ENCODE measurements around the gene ERBB4. TPM values are rescaled to one million over a fixed set of nuclear protein-coding genes. Genes with fewer than 3 reads are reported as not detected.

ERBB4 gene
- total and polyA plus RNA-seq, 10 of the 15 experiments (the other 5 are each of a cell fraction or from before 2014, with no cell fraction given): under 0.01 to 0.23 (median 0.01) TPM; not detected in 4

GRCh38 chr2:211364911-211365310 is 1173.7 kb downstream of the ERBB4 start:
- CTCF ChIA-PET: interaction anchor here (1.1 kb wide), 1 partner anchor 21 kb away, joined by 3 read pairs; no protein-coding TSS in a partner anchor
- RAD21 ChIA-PET (ENCODE audit: unreplicated experiment): no interaction called here
- FAIRE-seq (no peak), DNase-seq (ENCODE audit: low read depth, low spot score) (no peak), ATAC-seq (no peak)
- in situ Hi-C loops (cut with MboI) (no loop called here), intact Hi-C loops (cut with micrococcal nuclease; ENCODE audit: unreplicated experiment) (no loop called here)
- Histone ChIP-seq H3K4me3 (no peak overlapping the region), H3K4me1 (ENCODE audit: control insufficient read depth, insufficient read depth, low read length) (no peaks in the 10 kb centered on the region), H3K4me2 (ENCODE audit: control insufficient read depth, insufficient read depth) (no peak overlapping the region), H3K79me2 (ENCODE audit: control insufficient read depth, insufficient read depth, low read length) (no peaks in the 10 kb centered on the region), H3K36me3 (ENCODE audit: control insufficient read depth in 2 of 2, insufficient read depth in 2 of 2, low read length in 1 of 2) (no peaks in the 10 kb centered on the region), H3K27me3 (replicated peaks in 1 of 2; ENCODE audit: control insufficient read depth in 2 of 2, insufficient read depth in 2 of 2, low read length in 1 of 2) (no peaks in the 10 kb centered on the region), H3K9ac (ENCODE audit: control insufficient read depth, insufficient read depth, low read length) (no peak overlapping the region), H3K27ac (ENCODE audit: control insufficient read depth, insufficient read depth) (no peak overlapping the region), H4K20me1 (ENCODE audit: control insufficient read depth, insufficient read depth) (no peaks in the 10 kb centered on the region), H3K9me3 (replicated peaks; ENCODE audit: control insufficient read depth, insufficient read depth, low read length) (no peaks in the 10 kb centered on the region), H2AFZ (ENCODE audit: control insufficient read depth, low read depth, low read length) (no peak overlapping the region)
- SMC1A ChIA-PET (ENCODE audit: uncharacterized antibody, unreplicated experiment): no interaction called here
- WGBS (ENCODE audit: insufficient coverage, insufficient replicate concordance, low lambda C conversion rate, missing lambda C conversion rate): 0% methylated on average over 1 of the region's 1 CpG
- BruUV-seq (replicated peaks): no TSS peak
- POLR2A ChIA-PET: no interaction called here
- TF ChIP-seq POLR2A (IDR thresholded peaks at IDR 0.05; ENCODE audit: low read depth, low read length) (no peak), SREBF2 (IDR thresholded peaks at IDR 0.05; ENCODE audit: low read length) (no peak), NFYB (IDR thresholded peaks at IDR 0.05; ENCODE audit: insufficient read depth, low read depth, low read length) (no peak), EP300 (IDR thresholded peaks at IDR 0.05; ENCODE audit: borderline replicate concordance in 1 of 2, control insufficient read depth in 1 of 2, low read depth in 2 of 2, low read length in 2 of 2) (no peak), SUZ12 (IDR thresholded peaks at IDR 0.05; ENCODE audit: unreplicated experiment) (no peak), E4F1 (IDR thresholded peaks at IDR 0.05; ENCODE audit: borderline replicate concordance, partially characterized antibody) (no peak), ASH2L (IDR thresholded peaks at IDR 0.05; ENCODE audit: borderline replicate concordance, low read depth) (no peak), TCF3 (IDR thresholded peaks at IDR 0.05; ENCODE audit: borderline replicate concordance, insufficient read depth, low read depth, low read length) (no peak), IRF4 (IDR thresholded peaks at IDR 0.05; ENCODE audit: low read depth, low read length) (no peak)
- TF ChIP-seq, protein P1, sequence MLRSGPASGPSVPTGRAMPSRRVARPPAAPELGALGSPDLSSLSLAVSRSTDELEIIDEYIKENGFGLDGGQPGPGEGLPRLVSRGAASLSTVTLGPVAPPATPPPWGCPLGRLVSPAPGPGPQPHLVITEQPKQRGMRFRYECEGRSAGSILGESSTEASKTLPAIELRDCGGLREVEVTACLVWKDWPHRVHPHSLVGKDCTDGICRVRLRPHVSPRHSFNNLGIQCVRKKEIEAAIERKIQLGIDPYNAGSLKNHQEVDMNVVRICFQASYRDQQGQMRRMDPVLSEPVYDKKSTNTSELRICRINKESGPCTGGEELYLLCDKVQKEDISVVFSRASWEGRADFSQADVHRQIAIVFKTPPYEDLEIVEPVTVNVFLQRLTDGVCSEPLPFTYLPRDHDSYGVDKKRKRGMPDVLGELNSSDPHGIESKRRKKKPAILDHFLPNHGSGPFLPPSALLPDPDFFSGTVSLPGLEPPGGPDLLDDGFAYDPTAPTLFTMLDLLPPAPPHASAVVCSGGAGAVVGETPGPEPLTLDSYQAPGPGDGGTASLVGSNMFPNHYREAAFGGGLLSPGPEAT (IDR thresholded peaks at IDR 0.05; ENCODE audit: low read depth): no peak
